Stimulated activated effector memory CD8-positive, alpha-beta T cell treated with anti-CD3 and anti-CD28 coated beads, Interleukin-12 subunit alpha, Interleukin-12 subunit beta, amount 100 ng/mL, for 72 hours (primary cell): Measurements from ENCODE around the gene SORBS1.

Experiments used
- ATAC-seq: fragments of 150-1000 bp; cut with Tn5 transposase; 2 replicates; pipeline ENCODE4 v1.10.0; 2021
- DNase-seq, 2 donors: peaks; one replicate each; pipeline ENCODE4 v3.0.0; 2021 to 2022; ENCODE audit warnings: low spot score in 2 of 2
- H3K27ac Mint-ChIP-seq: one replicate; pipeline ENCODE4 v1.8.0; 2022; ENCODE audit warnings: mild to moderate bottlenecking, mixed read lengths
- H3K36me3 Mint-ChIP-seq: one replicate; pipeline ENCODE4 v1.8.0; 2022; ENCODE audit warnings: mild to moderate bottlenecking, mixed read lengths
- H3K4me1 Mint-ChIP-seq: one replicate; pipeline ENCODE4 v1.8.0; 2022; ENCODE audit warnings: mixed read lengths
- H3K4me3 Mint-ChIP-seq: one replicate; pipeline ENCODE4 v1.8.0; 2022; ENCODE audit warnings: mild to moderate bottlenecking, mixed read lengths
- H3K9me3 Mint-ChIP-seq: one replicate; pipeline ENCODE4 v1.8.0; 2022; ENCODE audit warnings: mixed read lengths

Gene SORBS1

DNA sequence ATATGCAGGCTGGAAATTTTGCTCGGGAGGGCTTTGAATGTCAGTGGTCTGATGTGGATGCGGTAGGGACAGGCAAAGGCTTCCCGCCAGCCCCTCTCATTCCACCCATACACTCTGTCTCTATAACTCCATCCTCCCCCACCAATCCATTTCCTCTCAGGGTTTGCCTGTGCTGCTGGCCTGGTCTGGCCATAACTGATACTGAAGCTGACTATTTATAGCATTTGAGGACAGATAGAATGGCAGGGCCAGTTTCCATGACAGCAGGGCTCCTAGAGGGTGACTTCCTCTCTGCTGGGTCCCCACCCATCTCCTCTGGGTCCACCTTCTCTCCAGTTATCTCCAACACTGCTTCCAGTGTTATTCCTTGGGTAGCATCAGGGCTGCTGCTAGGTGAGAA lies 263.8 kb downstream of the SORBS1 start:
- Mint-ChIP-seq H3K27ac (no peak overlapping the region), H3K9me3 (no peaks in the 10 kb centered on the region), H3K4me3 (no peak overlapping the region), H3K36me3 (no peaks in the 10 kb centered on the region), H3K4me1 (peaks cover 16% of the 10 kb centered on the region)
- ATAC-seq (no peak), DNase-seq (no peak)

DNA sequence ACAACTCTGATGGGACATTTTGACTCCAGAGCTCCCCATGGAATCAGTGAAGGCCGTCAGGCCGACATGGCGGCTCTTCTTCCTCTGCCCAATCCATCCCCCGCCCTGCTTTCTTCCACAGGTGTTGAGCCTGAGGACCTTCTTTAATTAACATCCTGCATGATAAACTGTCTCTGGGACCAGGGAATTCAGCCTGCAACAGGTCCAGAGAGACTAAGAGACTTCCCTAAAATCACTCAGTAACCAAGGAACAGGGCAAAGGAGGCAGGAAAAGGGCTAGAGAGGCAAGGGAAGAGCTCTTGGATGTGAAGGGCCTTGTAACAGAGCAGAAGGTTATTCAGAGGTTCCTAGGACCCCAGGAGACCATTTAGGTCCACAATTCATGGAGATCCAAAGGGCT lies 264.4 kb downstream of the SORBS1 start:
- no peak overlapping the region for H3K27ac Mint-ChIP-seq
- no peak overlapping the region for H3K4me3 Mint-ChIP-seq
- DNase-seq (no peak), ATAC-seq (no peak)
- peaks cover 19% of the 10 kb centered on the region for H3K4me1 Mint-ChIP-seq
- H3K36me3 Mint-ChIP-seq = no peaks in the 10 kb centered on the region
- H3K9me3 Mint-ChIP-seq = no peaks in the 10 kb centered on the region

DNA sequence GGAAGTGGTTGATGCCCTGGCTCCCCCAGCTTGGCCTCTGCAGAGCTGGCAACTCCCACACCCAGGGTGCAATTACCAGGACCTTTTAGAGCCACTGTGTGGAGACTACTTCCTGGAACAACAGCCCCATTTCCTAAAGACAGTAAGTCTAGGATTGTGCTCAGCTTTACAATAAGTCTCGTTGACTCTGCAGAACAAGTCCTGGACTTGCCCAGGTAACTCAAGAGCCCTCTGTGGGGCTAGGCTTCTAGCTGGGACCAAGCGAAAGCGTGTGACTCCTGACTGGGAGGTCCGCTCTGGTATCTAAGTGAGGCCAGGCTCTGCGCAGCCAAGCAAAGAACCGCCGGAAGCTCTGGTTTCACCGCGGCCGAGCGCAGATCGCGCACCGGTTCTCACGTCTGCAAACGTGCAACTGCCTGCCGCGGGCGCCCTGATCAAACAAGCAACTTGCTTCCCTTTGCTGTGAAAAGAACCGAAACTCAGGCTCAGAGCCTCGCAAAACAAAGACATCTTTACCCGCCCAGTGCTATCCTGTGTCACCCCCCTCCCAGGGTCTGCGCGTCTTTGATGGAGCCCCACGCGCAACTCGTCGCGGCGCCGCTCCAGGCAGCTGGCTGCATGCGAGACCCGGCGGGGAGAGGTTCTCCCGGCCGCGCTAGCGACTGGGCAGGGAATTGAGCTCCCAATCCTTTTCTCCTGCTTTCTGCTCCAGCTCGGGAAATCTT lies 266.0 kb downstream of the SORBS1 start:
- Mint-ChIP-seq H3K36me3 (no peaks in the 10 kb centered on the region), H3K4me1 (peaks cover 25% of the 10 kb centered on the region), H3K27ac (no peak overlapping the region), H3K4me3 (peak overlapping the region; percentile 56), H3K9me3 (no peaks in the 10 kb centered on the region)
- DNase-seq (peak; percentile 38 to 72), ATAC-seq (peak; percentile 80)

DNA sequence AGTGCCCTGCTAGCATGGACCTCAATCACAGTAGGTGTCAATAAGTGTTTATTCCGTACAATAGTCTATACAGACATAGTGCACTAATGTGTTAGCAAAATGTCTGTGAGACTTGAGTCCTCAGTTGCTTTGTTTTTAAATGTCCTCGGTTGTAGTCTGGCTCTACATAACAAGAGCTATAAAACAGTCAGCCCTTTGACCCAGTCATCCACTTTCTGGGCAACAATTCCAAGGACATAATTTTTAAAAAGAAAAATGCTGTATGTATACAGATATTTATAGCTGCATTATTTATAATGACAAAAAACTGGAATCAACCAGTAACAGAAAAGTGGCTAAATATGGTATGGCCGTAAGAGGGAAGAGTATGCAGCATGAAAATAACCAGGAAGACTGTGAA lies 267.5 kb downstream of the SORBS1 start:
- Mint-ChIP-seq H3K4me1 (peaks cover 25% of the 10 kb centered on the region), H3K36me3 (no peaks in the 10 kb centered on the region), H3K4me3 (no peak overlapping the region), H3K27ac (no peak overlapping the region), H3K9me3 (no peaks in the 10 kb centered on the region)
- no peak for ATAC-seq
- no peak for DNase-seq

DNA sequence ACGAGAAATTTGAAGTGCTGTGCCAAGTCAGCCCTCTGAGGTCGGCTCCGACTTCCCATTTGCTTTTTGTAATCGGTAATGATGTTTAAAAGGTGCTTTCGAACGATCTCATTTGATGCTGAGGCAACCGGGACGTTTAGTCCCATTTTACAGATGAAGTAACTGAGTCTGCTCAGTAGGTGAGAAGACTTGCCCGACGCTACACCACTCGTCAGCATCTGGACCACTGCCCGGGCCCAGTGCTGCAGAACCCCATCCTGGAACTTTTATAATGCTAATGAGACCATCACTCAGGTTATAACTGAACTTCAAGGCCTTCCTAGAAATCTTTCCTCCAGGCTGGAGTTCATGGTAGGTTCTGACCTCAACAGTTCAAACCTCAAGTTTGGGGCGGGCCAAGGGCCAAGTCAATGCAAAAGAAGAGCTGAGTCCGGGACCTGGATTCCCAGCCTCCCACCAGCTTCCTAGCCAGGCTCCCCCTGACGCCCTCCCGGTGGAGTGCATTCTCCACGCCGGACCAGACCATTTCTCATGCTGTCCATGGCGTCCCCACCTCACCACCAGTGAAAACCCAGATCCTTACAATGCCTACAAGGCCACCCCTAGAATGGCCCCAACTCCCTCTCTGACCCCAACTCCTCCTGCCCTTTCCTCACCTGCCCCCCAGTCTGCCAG lies 269.7 kb downstream of the SORBS1 start:
- Mint-ChIP-seq H3K4me3 (peak overlapping the region; percentile 61), H3K9me3 (no peaks in the 10 kb centered on the region), H3K27ac (no peak overlapping the region), H3K36me3 (no peaks in the 10 kb centered on the region), H3K4me1 (peaks cover 25% of the 10 kb centered on the region)
- DNase-seq (no peak), ATAC-seq (no peak)

DNA sequence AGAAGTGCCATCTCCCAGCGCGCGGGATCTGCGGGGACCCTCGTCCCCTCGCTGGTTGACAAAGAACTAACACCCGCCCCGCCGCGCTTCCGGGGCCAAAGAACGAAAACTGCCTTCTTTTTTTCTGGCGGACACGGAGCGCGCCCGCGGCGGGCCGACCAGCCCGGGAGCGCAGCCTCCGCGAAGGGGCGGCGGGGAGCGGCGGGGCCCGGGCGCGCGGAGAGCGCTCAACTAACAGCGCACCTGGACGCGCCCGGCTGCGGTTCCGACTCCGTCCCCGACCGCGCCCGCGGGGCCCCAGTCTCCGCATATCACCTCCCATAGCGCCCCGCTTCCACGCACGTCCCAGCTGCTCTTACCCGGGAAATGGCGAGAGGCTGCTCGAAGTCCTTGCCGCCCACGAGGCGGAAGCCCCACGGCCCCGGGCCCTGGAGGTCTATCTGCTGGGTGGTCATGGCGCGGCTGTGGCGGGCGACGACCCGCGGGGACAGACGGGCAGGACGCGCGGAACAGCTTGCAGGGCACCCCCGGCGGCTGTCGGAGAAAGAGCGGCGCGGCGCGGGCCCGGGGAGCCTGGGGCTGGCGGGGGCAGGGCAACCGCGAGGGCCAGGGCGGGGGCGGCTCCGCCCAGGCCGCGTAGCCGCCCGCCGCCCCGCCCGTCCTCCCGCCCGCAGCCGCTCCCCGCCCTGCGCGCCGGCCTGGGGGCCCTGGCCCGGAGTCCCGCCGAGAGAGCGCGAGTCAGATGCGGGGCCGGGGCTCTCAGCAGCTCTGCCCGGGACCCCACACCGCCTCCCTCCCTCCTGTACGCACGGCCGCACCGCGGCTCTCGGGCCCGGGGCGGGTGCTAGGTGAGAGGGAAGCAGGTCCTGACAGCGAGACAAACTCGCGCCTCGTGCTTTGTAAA lies 270.5 kb downstream of the SORBS1 start, which contains the start of gene PDLIM1:
PDLIM1 (minus strand) TSS at position 543 of the 904 bp plus-strand sequence; CDS start at position 455, 88 bp downstream.
- no peaks in the 10 kb centered on the region for H3K9me3 Mint-ChIP-seq
- no peaks in the 10 kb centered on the region for H3K36me3 Mint-ChIP-seq
- H3K4me3 Mint-ChIP-seq = peak within 1 kb of the TSS; percentile 61
- H3K4me1 Mint-ChIP-seq = peaks cover 23% of the 10 kb centered on the region
- no peak within 1 kb of the TSS for H3K27ac Mint-ChIP-seq
- ATAC-seq (peak; percentile 72), DNase-seq (peak; percentile 4 to 55)

DNA sequence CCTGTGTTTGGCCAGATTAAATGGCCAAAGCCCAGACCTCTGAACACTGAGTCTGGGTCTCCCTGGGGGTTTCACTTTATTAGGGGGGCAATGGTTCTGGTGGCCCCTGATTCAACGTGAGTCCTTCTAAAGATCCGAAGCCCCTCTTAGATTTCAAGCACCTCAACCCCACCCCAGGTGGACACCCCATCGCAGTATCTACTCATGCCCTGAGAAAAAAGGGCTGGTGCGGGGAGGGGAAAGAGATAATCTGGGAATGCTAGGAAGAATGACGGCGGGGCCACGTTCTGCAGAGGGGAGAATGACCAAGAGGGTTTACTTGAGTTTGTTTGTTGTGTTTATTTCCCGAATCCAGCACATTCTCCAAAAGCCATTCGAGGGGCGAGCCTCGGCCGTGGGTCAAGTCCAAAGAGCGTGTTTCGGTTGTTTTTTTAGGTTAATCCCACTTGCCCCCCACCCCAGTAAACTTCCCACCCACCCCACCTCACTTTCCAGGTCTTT lies 271.2 kb downstream of the SORBS1 start:
- Mint-ChIP-seq H3K9me3 (no peaks in the 10 kb centered on the region), H3K4me1 (peaks cover 16% of the 10 kb centered on the region), H3K36me3 (no peaks in the 10 kb centered on the region), H3K27ac (no peak overlapping the region), H3K4me3 (peak overlapping the region; percentile 61)
- no peak for DNase-seq
- no peak for ATAC-seq

DNA sequence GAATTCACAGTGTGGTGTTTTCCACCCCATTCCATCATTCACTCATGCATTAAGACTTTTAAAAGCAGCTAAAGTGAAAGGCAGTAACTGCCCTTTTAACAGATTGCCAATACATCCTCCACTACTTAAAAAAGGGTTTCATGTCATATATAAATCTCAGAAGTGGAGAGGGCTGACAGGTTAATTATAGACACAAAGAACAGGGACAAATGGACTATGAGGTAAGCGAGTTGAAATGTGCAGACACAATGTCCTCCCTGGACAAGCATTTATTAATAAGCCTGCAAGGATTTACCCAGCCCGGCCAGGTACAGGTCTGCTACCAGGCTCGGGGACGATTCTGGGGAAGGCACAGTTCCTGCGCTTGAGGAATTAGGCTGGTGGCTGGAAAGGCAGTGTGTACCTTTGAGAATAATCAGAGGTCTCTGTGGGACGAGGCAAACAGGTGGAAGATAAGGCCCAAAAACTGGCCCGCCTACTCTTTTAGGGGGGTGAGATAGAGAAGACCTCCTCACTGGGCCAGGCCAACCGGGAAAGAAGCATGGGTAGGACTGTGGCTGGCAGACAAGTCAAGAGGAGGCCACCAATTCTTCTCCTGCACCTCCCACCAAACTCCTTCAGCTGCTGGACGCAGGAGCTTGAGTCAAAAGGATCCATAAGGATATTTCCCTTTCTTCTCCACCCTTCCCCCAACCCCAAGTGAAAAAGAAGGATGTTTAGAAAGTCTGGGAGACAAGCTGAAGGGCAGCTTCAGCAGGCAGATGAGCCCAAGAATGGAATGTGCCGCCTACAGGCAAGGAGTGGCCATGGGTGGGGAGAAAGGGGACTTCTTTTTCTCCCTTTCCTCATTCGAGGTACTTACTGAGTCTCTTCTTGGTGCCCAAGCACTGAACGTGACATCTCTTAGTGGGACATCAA lies 271.9 kb downstream of the SORBS1 start:
- Mint-ChIP-seq H3K4me3 (peak overlapping the region; percentile 61), H3K36me3 (no peaks in the 10 kb centered on the region), H3K9me3 (no peaks in the 10 kb centered on the region), H3K27ac (no peak overlapping the region), H3K4me1 (peaks cover 9% of the 10 kb centered on the region)
- ATAC-seq = no peak
- DNase-seq = no peak

DNA sequence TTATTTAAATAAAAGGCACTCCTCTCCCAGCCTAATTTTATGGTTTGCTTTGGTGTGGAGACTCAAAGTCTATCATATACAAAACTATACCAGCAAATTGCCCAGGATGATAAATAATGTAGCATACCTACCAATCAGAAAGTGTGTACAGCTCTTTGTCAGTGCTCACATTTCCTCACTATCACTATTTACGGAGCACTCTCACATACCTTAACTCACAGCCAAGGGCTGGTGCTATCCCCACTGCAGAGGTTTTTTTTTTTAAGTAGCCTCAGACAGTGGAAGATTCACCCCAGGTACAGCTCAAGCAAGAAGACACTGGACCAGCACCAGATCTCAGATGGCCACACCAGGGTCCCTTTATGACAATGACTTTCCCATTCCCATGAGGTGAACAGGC lies 272.9 kb downstream of the SORBS1 start:
- no peaks in the 10 kb centered on the region for H3K9me3 Mint-ChIP-seq

DNA sequence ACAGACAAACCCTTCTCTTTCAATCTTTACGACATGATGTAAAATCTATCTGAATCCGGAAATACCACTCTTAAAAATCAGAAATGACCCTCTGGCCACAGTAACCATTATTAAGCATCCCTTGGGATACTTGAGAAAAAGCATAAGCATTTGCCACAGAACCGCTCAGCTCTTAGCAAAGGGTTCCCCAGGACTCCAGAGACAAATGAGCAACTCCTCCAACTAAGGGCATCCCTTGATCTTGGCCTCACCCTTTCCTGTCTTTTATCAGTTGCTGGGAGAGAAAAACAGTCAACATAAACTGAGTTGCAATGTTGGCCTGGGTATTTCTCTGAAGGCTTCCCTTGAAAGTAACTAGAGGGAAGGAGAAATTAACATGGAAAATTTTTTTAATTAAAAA lies 273.9 kb downstream of the SORBS1 start:
- H3K9me3 Mint-ChIP-seq = no peaks in the 10 kb centered on the region
- H3K27ac Mint-ChIP-seq = no peak overlapping the region
- no peak for DNase-seq
- peaks cover 9% of the 10 kb centered on the region for H3K4me1 Mint-ChIP-seq
- no peaks in the 10 kb centered on the region for H3K36me3 Mint-ChIP-seq
- no peak overlapping the region for H3K4me3 Mint-ChIP-seq
- ATAC-seq = no peak

More for the DNA sequence above, 272.9 kb downstream of the SORBS1 start:
- no peak overlapping the region for H3K27ac Mint-ChIP-seq
- ATAC-seq (no peak), DNase-seq (no peak)
- H3K4me3 Mint-ChIP-seq = no peak overlapping the region
- H3K36me3 Mint-ChIP-seq = no peaks in the 10 kb centered on the region
- H3K4me1 Mint-ChIP-seq = peaks cover 9% of the 10 kb centered on the region

DNA sequence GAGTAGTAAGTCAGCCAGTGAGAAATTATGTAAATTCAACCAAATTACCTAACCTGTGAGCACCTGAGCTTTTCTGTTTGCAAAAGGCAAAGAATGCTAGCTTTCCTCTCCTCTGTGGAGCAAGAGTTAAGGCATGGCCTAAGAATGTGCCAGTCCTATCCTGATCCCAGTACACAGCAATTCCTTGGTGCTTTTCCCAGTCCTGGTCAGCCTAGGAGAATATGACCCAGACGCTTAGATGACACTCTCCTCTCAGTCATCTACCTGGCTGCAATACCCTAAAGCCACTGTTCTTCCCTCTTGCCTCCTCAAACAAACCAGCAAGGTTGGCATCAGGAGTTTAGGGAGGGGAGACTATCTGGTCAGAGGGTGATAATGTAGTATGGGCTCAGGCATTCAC lies 274.5 kb downstream of the SORBS1 start:
- no peaks in the 10 kb centered on the region for H3K9me3 Mint-ChIP-seq
- ATAC-seq (no peak), DNase-seq (no peak)
- H3K27ac Mint-ChIP-seq = no peak overlapping the region
- no peaks in the 10 kb centered on the region for H3K36me3 Mint-ChIP-seq
- H3K4me1 Mint-ChIP-seq = peaks cover 6% of the 10 kb centered on the region
- no peak overlapping the region for H3K4me3 Mint-ChIP-seq

DNA sequence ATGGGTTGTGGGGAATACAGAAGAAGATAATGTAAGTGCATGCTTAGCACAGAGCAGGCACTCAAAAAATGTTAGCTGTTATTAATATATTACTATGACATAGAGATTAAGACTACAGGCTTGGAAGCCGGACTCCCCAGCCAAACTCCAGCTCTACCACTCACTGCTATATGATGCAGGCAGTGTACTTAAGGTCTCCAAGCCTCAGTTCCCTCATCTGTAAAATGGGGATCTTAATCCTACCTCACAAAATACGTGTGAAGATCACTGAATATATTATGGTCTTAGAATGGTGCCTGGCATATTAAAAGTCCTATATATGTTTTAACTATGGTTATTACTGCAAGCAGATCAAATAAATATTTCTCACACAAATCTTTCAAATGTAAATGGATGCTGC lies 275.6 kb downstream of the SORBS1 start:
- Mint-ChIP-seq H3K4me1 (no peaks in the 10 kb centered on the region), H3K27ac (no peak overlapping the region), H3K36me3 (no peaks in the 10 kb centered on the region), H3K9me3 (no peaks in the 10 kb centered on the region), H3K4me3 (no peak overlapping the region)
- ATAC-seq = no peak
- DNase-seq = no peak

DNA sequence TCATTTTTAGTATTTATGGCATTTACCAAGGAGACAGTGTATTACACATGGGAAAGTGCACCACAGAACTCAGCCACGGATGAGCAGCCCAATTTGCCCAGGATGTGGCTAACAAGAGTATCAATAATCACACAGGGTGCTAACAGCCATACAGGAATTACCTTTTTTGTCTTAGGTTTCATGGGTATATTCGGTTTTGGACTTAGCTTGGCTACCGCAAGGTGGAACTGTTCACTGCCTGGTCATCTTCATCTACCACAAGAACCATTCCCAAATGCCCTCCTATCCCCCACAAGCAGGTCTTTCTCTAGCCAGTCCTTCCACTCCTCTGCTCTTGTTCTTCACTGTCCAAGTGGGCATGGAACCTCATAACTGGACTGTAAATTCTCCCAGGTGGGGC lies 276.4 kb downstream of the SORBS1 start:
- DNase-seq (no peak), ATAC-seq (peak; percentile 34)
- Mint-ChIP-seq H3K4me1 (no peaks in the 10 kb centered on the region), H3K9me3 (no peaks in the 10 kb centered on the region), H3K27ac (no peak overlapping the region), H3K36me3 (no peaks in the 10 kb centered on the region), H3K4me3 (no peak overlapping the region)

DNA sequence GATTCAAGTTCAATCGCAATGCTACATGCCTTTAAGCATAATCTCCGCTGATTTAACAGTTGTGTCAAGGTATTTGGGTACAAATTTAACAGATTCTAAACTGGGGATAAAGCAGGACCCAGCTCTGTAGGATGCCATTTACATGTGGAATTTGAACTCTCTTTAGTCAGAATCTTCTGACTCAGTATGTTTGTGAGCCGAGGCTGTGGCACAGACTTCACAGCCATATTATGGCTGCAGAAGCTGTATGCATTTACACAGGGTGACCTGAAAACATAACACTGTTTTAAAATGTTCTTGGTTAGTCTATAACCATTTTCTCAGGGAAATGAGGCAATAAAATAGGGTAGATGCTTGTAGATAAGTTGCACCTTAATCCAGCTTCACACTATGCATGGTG lies 279.1 kb downstream of the SORBS1 start:
- H3K4me3 Mint-ChIP-seq = no peak overlapping the region
- ATAC-seq (no peak), DNase-seq (no peak)
- H3K36me3 Mint-ChIP-seq = no peaks in the 10 kb centered on the region
- H3K9me3 Mint-ChIP-seq = no peaks in the 10 kb centered on the region
- H3K4me1 Mint-ChIP-seq = no peaks in the 10 kb centered on the region
- H3K27ac Mint-ChIP-seq = no peak overlapping the region
